ENCODE measurements around the gene GNB1L. TPM values are rescaled to one million over a fixed set of nuclear protein-coding genes. Genes with fewer than 3 reads are reported as not detected.

The GNB1L gene
- total RNA-seq (2014; rRNA removed; shearing (Covaris generic)): 11.9 and 12.4 TPM in 2 replicates

DNA sequence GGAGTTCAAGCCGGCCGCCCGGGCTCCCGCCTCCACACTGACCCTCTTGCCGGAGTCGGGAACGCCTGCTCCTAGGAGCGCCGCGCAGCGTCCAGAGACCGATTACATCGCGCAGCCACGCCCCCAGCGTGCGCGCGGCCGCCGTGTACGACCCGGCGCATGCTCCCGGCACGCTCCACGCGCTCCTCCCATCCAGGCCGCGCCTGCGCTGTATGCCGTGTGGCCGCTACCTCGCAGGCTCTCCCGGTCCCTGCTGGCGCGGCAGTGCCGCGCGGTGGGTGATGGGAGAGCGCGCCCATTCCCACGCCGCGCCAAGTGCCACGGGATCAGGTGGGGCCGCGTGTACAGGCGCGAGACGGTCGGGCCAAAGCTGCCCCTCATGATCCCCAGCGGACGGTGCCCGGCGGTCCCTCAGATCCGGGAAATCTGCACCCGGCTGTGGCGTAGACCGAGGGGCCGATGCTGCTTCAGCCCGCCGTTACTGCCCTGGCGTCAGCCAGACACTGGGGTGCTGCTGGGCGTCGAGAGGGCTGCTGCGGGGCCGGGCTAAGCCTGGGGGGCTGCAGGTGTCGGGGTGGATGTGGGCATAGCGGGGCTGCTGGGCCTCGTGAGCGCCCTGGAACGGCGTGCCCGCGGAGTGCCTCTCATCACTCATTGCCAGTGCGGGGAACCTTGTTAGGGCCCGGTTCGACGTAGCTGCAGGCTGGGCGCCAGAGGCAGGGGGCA lies at the start of gene GNB1L, which contains the start of gene RTL10:
Gene GNB1L (minus strand): TSS at position 97 of the 726 bp plus-strand sequence. CDS start 33,519 bp downstream, outside the sequence.
Gene RTL10 (minus strand): TSS at position 97 of the 726 bp plus-strand sequence. CDS start 2,613 bp downstream, outside the sequence.
- DNase-seq (ENCODE audit: low read depth): peak; percentile 92

GRCh38 chr22:19904174-19904856 lies 49.6 kb upstream of the GNB1L start:
- DNase-seq (ENCODE audit: low read depth): no peak

- no peak for DNase-seq (ENCODE audit: low read depth)
These were observed 48.8 kb upstream of the GNB1L start for GRCh38 chr22:19903513-19903912.

DNA sequence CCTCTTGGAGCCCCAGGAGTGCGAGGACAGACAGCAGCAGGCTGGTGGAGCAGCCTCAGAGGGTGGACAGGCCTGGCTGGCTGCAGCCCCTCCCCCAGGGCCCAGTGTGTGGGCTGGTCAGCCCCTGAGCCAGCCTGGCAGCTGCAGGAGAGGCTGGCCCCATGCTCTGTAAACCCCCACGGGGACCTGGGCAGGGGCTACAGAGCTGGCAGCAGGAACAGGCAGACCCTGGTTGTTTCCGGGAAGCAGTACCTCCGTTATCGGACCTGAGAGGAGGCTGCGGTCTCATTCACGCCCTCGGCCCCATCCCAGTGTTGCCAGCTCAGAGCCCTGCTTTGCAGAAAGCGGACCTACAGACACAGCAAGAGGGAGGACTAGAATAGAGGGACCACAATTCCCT lies 48.4 kb upstream of the GNB1L start:
- no peak for DNase-seq (ENCODE audit: low read depth)

DNA sequence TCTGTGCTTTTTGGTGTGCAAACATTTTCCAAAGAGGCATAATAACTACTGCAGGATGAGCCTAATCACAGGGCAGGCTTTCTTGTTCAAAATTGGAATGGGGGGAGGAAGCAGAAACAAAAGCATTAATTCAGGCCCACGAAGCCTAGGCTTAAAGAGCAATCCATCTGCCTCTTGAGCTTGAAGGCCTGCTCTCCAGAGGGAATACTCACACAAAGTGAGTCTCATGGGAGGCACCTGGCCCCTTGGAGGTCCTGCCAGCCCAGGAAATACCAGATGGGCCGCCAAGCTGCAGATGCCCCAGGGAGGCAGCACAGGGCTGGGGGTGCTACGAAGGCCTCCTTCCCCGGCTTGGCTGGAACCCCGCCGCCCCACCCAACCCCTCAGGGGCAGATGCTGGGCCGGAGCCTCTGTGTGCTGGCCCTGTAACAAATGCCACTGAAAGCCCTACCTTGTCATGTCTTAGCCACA lies 47.6 kb upstream of the GNB1L start:
- no peak for DNase-seq (ENCODE audit: low read depth)

GRCh38 chr22:19901577-19902244 lies 47.0 kb upstream of the GNB1L start:
- no peak for DNase-seq (ENCODE audit: low read depth)

GRCh38 chr22:19900707-19901436 lies 46.2 kb upstream of the GNB1L start:
- DNase-seq (ENCODE audit: low read depth): no peak

DNA sequence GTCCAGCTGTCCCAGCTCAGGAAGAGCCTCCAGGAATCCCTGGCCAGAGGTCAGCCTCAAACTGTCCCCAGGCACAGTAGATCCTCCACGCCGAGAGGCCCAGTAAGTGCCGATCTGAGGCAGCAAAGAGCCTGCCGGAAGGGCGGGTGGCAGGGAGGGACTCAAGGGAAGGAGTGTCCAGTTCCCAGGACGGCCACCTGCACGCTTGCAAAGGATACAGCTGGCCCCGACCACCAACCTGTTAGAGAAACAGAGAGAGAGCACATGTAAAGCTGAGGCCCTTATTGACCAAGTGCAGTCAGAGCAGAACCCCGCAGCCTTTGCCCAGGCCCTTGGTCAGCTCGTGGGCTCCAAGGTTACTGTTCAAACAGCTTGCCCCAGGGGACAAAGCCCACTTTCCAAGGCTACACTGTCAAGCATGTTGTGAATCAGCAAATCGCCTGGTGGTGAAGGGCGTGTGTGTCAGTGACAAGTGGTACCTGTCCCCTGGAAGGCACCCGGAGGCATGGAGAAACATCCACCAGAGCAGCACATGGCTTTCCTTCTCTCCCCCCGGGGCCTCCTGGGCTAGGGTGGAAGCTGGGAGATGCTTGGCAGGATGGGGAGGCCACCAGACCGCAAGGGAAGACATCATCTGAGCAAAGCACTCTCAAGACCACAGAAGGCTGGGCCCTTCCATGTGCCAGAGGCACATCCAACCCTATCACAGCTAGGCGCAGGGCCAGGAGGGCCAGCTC lies 44.3 kb upstream of the GNB1L start:
- DNase-seq (ENCODE audit: low read depth): no peak

GRCh38 chr22:19898145-19898544 lies 43.5 kb upstream of the GNB1L start:
- DNase-seq (ENCODE audit: low read depth): no peak

DNA sequence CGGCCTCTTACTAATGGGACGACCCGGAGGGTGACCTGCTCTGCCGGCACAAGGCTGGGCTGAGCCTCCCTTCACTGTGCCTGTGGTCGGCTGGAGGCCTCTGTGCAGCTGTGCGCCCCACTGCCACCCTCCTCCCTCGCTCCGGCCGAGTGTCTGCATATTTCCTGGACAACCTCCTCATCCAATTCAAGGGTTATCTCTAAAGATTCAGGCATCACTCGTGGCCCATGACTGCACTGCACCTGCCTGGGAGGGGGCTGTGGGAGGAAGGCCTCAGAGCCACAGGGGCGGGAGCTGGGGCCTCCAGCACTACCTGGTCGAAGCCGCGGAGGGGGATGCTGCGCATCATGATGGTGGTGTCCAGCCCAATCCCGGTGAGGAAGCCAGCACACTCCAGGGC lies 43.1 kb upstream of the GNB1L start:
- no peak for DNase-seq (ENCODE audit: low read depth)

GRCh38 chr22:19896665-19897355 lies 42.1 kb upstream of the GNB1L start:
- no peak for DNase-seq (ENCODE audit: low read depth)

- DNase-seq (ENCODE audit: low read depth): no peak
These were observed 40.6 kb upstream of the GNB1L start for GRCh38 chr22:19895160-19895849.

DNA sequence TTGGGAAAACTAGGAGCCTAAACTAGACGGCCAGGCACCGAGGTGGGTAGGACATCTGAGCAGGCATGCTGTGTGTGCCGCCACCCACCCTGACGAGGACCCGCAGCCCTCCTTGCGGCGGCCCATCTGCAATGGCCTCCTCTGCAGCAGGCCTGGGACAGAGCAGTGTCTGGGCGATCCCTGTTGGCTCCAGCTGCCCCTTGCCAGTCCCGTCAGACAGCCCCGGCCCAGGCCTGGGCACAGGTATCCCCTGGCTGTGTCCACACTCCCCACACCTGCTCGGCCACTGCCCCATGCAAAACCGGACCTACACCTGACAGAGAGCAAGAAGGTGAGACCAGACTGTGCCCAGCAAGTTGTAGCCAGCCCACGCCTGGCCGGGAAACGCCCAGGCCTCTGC lies 38.7 kb upstream of the GNB1L start:
- DNase-seq (ENCODE audit: low read depth): no peak

- no peak for DNase-seq (ENCODE audit: low read depth)
These were observed 38.3 kb upstream of the GNB1L start for GRCh38 chr22:19892925-19893324.

GRCh38 chr22:19892257-19892879 lies 37.7 kb upstream of the GNB1L start:
- no peak for DNase-seq (ENCODE audit: low read depth)

DNA sequence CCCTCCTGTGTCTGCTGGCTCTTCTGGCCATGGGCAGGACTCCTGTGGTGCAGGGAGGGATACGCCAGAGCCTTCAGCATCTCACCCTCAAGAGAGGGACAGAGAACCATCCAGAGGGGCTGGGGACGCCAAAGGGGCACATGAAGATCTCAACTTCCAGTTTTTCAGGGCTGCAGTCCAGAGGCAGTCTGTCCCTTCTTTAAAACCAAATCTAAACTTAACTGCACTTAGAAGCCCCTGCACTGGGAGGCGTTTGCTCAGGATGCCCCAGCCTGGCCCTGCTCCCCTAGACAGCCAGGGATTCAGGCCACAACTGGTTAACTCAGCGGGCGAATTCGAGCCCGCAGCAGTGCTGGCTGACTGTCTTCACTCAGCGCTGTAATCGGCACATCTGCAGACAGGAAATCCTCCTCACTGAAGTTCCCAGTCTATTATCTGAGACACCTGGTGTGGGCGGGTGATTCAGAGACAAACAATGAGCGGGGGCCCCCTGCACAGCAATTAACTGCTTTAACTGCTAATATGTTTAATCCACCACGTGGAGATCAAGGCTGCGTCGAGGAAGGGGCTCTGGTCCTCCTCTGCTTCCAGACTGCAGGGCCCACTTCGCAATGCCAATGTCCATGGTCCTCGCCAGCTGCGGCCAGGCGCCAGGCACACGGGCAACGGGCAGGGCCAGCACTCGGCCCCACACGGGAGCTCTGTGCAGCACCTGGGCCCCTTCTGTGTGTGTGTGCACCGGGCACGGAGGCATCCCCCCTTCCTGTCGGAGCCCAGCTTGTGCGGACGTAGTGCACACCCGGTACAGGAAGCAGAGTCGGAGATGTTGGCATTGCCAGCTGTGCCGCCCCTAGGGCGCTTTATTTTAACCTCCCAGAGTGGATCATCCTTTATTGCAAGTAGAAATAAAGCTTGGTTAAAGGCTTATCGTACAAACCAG lies 36.9 kb upstream of the GNB1L start:
- peak; percentile 92 for DNase-seq (ENCODE audit: low read depth)

- no peak for DNase-seq (ENCODE audit: low read depth)
These were observed 36.0 kb upstream of the GNB1L start for GRCh38 chr22:19890502-19891316.

Measured in RPMI7951 (cell line).